Upper lobe of right lung (tissue), 1 donor: ENCODE results near the gene RUNDC1. TPM values are rescaled to one million over a fixed set of nuclear protein-coding genes. Genes with fewer than 3 reads are reported as not detected.

Source experiments
- ATAC-seq: fragments of 200-7000 bp; cut with Tn5 transposase; one replicate; pipeline ENCODE4 v1.9.1; 2020; ENCODE audit warnings: mild to moderate bottlenecking, moderate library complexity
- DNase-seq: peaks from one replicate; pipeline ENCODE4 v3.0.0-alpha.2; 2020
- H3K27ac ChIP-seq: fragments of 200-600 bp; one replicate; pipeline ENCODE4 v1.8.0; 2022
- H3K27me3 ChIP-seq: fragments of 200-600 bp; one replicate; pipeline ENCODE4 v1.8.0; 2022; ENCODE audit warnings: mild to moderate bottlenecking
- H3K36me3 ChIP-seq: fragments of 200-600 bp; one replicate; pipeline ENCODE4 v1.8.0; 2022
- H3K4me1 ChIP-seq: fragments of 200-600 bp; one replicate; pipeline ENCODE4 v1.8.0; 2022
- H3K4me3 ChIP-seq: fragments of 200-600 bp; one replicate; pipeline ENCODE4 v1.8.0; 2022; ENCODE audit warnings: mild to moderate bottlenecking
- H3K9me3 ChIP-seq: fragments of 200-600 bp; one replicate; pipeline ENCODE4 v1.8.0; 2022
- intact Hi-C: fragments of 100-400 bp; cut with DNase I; formaldehyde crosslinking; loops from one replicate; pipeline ENCODE4 v1.11.0; 2022
- total RNA-seq: library from RNA; stranded (reverse); fragmentation: NEBNext Ultra II Directional; extraction: Animal tissue kit (Norgen Biotek cat#: 25700); gene quantifications from one replicate; pipeline ENCODE4 v1.2.1, GENCODE V29; 2021
- TF ChIP-seq, protein P1 (sequence below): fragments of 200-600 bp; IDR thresholded peaks from one replicate; pipeline ENCODE4 v1.8.0; 2022; ENCODE audit warnings: antibody characterized with exemption
- donor health status: DM: no; HTN: yes; CAD: no; lungs with severe emphysema.

RUNDC1 gene
- total RNA-seq, 1 donor from 2014 or later: 14.4 TPM

DNA sequence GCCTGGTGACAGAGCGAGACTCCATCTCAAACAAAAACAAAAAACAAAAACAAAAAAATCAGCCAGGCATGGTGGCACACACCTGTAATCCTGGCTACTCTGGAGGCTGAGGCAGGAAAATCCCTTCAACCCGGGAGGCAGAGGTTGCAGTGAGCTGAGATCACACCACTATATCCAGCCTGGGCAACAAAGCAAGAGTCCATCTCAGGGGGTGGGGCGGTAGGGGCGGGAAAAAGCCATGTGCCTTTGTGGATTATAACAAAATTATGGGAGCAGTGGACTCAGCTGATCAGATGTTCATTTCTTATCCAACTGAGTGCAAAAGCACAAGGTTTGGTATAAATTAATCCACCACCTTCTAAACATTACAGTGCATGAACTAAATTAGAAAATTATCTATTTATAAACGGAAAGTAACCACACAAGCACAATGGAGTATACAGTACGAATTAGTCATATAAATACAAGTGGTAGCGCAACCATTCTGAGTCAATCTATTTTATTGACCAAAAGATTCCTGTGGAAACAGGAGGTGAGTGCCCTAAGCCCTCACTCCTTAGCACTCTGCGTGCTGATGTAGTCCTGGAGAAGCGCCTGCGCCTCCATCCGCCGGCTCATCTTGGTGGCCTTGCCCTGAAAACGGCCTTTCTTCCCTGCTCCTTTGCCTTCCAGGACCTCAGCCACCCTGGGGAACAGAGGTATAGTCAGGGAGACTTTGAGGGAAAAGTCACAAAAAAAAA, 30.2 kb upstream of the RUNDC1 start:
- no peak for DNase-seq
- no peaks in the 10 kb centered on the region for H3K27me3 ChIP-seq
- intact Hi-C loops: no loop called here

DNA sequence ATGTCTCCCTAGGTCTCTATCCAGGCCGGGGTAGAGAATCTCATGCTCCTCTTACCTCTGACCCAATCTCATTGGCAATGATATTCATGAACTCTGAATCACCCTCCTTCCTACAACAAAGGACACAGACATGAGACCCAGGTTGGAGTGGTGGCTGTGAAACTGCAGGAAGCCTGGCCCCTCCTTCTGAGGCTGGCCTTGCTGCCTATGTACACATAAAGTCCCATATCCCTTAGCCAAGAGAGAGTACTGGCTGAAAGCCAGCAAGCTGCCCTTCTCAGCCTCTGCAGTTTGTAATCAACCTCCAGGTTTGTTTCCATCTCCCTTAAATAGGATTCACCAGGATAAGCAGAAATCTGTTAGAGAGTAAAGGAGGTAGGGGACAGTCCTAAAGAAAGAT, 26.7 kb upstream of the RUNDC1 start:
- no peak overlapping the region for H3K27ac ChIP-seq

More for the DNA sequence above, 30.2 kb upstream of the RUNDC1 start:
- no peak for ATAC-seq
- H3K4me3 ChIP-seq: no peak overlapping the region
- H3K36me3 ChIP-seq: peaks cover 68% of the 10 kb centered on the region
- H3K9me3 ChIP-seq: no peaks in the 10 kb centered on the region
- H3K27ac ChIP-seq: no peak overlapping the region
- TF ChIP-seq, protein P1, sequence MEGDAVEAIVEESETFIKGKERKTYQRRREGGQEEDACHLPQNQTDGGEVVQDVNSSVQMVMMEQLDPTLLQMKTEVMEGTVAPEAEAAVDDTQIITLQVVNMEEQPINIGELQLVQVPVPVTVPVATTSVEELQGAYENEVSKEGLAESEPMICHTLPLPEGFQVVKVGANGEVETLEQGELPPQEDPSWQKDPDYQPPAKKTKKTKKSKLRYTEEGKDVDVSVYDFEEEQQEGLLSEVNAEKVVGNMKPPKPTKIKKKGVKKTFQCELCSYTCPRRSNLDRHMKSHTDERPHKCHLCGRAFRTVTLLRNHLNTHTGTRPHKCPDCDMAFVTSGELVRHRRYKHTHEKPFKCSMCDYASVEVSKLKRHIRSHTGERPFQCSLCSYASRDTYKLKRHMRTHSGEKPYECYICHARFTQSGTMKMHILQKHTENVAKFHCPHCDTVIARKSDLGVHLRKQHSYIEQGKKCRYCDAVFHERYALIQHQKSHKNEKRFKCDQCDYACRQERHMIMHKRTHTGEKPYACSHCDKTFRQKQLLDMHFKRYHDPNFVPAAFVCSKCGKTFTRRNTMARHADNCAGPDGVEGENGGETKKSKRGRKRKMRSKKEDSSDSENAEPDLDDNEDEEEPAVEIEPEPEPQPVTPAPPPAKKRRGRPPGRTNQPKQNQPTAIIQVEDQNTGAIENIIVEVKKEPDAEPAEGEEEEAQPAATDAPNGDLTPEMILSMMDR: no peak
- H3K4me1 ChIP-seq: no peaks in the 10 kb centered on the region

DNA sequence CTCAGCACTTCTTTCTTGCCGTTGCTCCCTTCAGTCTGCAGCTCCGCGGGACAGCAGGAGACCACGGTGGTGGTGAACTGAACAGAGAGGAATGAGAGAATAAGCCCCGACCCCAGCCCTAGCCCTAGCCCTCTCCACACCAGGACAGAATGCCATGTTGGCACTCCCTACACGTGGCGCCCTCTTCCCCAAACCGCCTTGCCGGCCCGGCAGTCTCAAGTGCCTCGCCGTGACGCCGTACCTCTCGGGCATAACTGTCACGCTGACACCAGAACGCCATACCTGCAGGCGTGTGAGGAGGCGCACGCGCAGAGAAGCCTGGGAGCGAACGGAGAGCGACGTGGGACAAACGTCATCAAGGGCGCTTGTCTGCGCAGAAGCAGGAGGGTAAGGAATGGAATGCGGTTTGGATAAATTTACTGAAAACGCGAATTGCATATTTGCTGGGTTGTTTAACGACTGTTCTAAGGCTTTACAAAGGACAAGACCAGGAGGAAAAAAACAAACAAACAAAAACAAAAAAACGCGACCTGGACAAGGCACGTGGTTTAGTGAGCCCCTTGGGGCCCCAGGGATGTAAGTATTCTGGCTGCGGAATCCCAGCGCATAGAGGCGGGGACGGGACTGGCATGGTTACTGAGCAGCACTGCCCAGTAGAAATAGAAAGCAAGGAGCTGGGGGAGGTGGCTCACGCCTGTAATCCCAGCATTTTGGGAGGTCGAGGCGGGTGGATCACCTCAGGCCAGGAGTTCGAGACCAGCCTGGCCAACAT, 16.0 kb upstream of the RUNDC1 start, which contains the start of gene AARSD1:
Gene AARSD1 (minus strand): TSS at position 294 of the 772 bp plus-strand sequence. CDS start 14 bp downstream, at position 280.
- Histone ChIP-seq H3K27ac (peak within 1 kb of the TSS; percentile 85), H3K36me3 (peaks cover 33% of the 10 kb centered on the region), H3K27me3 (no peaks in the 10 kb centered on the region), H3K4me1 (peaks cover 5% of the 10 kb centered on the region), H3K9me3 (no peaks in the 10 kb centered on the region), H3K4me3 (peak within 1 kb of the TSS; percentile 76)
- intact Hi-C loops: no loop called here
- ATAC-seq (peak; percentile 99), DNase-seq (peak; percentile 96)
- TF ChIP-seq, protein P1: no peak

More for the DNA sequence above, 26.7 kb upstream of the RUNDC1 start:
- intact Hi-C loops: no loop called here
- ATAC-seq: no peak
- no peaks in the 10 kb centered on the region for H3K27me3 ChIP-seq
- TF ChIP-seq, protein P1: no peak
- no peaks in the 10 kb centered on the region for H3K4me1 ChIP-seq
- H3K36me3 ChIP-seq: peaks cover 90% of the 10 kb centered on the region
- no peaks in the 10 kb centered on the region for H3K9me3 ChIP-seq
- H3K4me3 ChIP-seq: no peak overlapping the region
- no peak for DNase-seq

DNA sequence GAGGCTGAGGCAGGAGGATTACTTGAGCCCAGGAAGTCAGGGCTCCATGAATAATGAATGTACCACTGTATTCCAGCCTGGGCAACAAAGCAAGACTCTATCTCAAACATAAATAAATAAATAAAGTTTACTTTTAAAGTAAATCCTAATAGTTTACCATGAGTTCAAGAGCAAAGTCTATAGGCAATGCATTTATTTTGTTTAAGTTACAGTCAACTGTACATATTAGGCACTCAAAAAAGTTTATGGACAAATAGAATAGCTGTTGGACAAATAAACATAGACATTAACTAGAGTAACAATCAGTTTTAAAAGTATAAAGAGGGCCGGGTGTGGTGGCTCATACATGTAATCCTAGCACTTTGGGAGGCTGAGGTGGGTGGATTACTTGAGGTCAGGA, 12.4 kb upstream of the RUNDC1 start:
- Histone ChIP-seq H3K27me3 (no peaks in the 10 kb centered on the region), H3K4me3 (no peak overlapping the region), H3K9me3 (no peaks in the 10 kb centered on the region), H3K4me1 (peaks cover 5% of the 10 kb centered on the region), H3K27ac (no peak overlapping the region), H3K36me3 (peaks cover under 1% of the 10 kb centered on the region)
- no peak for ATAC-seq
- intact Hi-C loops: no loop called here
- no peak for DNase-seq
- TF ChIP-seq, protein P1: no peak

DNA sequence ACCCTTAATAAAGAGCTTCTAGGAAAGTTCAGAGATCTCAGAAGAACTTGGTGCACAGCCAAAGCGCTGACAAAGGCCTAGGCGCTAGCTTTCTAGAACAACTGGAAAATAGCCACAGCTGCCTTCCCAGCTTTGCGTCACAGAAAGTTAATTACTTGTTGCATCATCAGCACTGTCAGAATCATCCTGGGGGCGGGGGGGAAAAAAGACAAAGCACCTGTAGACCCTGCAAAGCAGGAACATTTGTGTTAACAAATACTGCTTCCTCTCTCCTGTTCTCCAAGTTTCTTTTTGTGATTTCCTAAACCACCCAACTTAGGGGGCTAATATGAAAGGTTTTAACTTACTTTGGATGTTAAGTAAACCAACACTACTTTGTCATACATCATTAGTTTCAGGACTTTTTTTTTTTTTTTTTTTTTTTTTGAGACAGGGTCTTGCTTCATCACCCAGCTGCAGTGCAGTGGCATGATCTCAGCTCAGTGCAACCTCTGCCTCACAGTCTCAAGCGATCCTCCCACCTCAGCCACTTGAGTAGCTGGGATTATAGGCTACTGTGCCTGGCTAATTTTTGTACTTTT, 11.3 kb upstream of the RUNDC1 start:
- ATAC-seq (no peak), DNase-seq (no peak)
- TF ChIP-seq, protein P1: no peak
- Histone ChIP-seq H3K36me3 (no peaks in the 10 kb centered on the region), H3K4me3 (no peak overlapping the region), H3K4me1 (no peaks in the 10 kb centered on the region), H3K27ac (no peak overlapping the region), H3K27me3 (no peaks in the 10 kb centered on the region), H3K9me3 (no peaks in the 10 kb centered on the region)
- intact Hi-C loops: no loop called here
